HEK293 (cell line): ENCODE results near the gene KIAA1328.
A peak's percentile ranks its signal among the peaks of the same experiment; 100 is the strongest.

Experiments
- CTCF ChIA-PET: fragments of 350-600 bp; formaldehyde crosslinking; extraction: SDS; loops from one replicate; lab custom pipeline; 2021; ENCODE audit warnings: antibody characterized with exemption; lab: Yijun Ruan, JAX
- POLR2A ChIA-PET: fragments of 300-600 bp; formaldehyde crosslinking; extraction: SDS; loops from one replicate; lab custom pipeline; 2020; ENCODE audit warnings: antibody characterized with exemption, inconsistent platforms; lab: Yijun Ruan, JAX
- H3K27ac ChIP-seq: fragments of 200-500 bp; sonication (Bioruptor generic); 2 replicates; pipeline ENCODE4 v1.5.1; 2014; ENCODE audit warnings: low read depth, low read length, control low read depth, inconsistent platforms; ENCODE audit errors: extremely low read depth
- H3K36me3 ChIP-seq, 2 experiments: fragments of 200-500 bp in 1 of 2; sonication (Bioruptor generic) in 1 of 2; 1 replicate in 1 of 2; 2 replicates in 1 of 2; pipeline ENCODE4 v1.5.1; 2014 to 2017; ENCODE audit warnings: inconsistent platforms in 2 of 2, low read length in 2 of 2; ENCODE audit not compliant: control insufficient read depth in 2 of 2, insufficient read depth in 1 of 2
- H3K4me1 ChIP-seq: fragments of 200-500 bp; sonication (Bioruptor generic); 2 replicates; pipeline ENCODE4 v1.5.1; 2014; ENCODE audit warnings: mild to moderate bottlenecking, low read length, inconsistent platforms; ENCODE audit not compliant: control insufficient read depth, insufficient read depth
- H3K4me3 ChIP-seq: 2 replicates; pipeline ENCODE4 v1.5.1; 2011; ENCODE audit warnings: low read depth, mild to moderate bottlenecking, control low read depth, low read length, moderate library complexity
- H3K9me3 ChIP-seq: fragments of 200-500 bp; sonication (Bioruptor generic); 2 replicates; pipeline ENCODE4 v1.5.1; 2014; ENCODE audit warnings: low read depth, low read length, inconsistent platforms; ENCODE audit not compliant: control insufficient read depth, insufficient read depth
- EGR2 ChIP-seq: fragments of 450-650 bp; formaldehyde crosslinking; IDR thresholded peaks from 2 replicates; pipeline ENCODE4 v1.5.1; 2016; ENCODE audit warnings: low read depth, missing biosample characterization, missing genetic modification characterization
- KLF7 ChIP-seq: fragments of 450-650 bp; formaldehyde crosslinking; IDR thresholded peaks from 2 replicates; pipeline ENCODE4 v1.5.1; 2016; ENCODE audit warnings: missing biosample characterization, missing genetic modification characterization, borderline replicate concordance
- MYNN ChIP-seq: fragments of 450-650 bp; formaldehyde crosslinking; IDR thresholded peaks from 2 replicates; pipeline ENCODE4 v1.5.1; 2016; ENCODE audit warnings: missing biosample characterization, missing genetic modification characterization, borderline replicate concordance
- SCRT1 ChIP-seq: fragments of 450-650 bp; formaldehyde crosslinking; IDR thresholded peaks from 2 replicates; pipeline ENCODE4 v1.5.1; 2016; ENCODE audit warnings: missing biosample characterization, missing genetic modification characterization, borderline replicate concordance
- SCRT2 ChIP-seq: fragments of 450-650 bp; formaldehyde crosslinking; IDR thresholded peaks from 2 replicates; pipeline ENCODE4 v1.5.1; 2016; ENCODE audit warnings: missing biosample characterization, missing genetic modification characterization
- WT1 ChIP-seq: fragments of 450-650 bp; formaldehyde crosslinking; IDR thresholded peaks from 2 replicates; pipeline ENCODE4 v1.5.1; 2016; ENCODE audit warnings: missing biosample characterization, missing genetic modification characterization
- ZNF621 ChIP-seq: fragments of 450-650 bp; formaldehyde crosslinking; IDR thresholded peaks from 2 replicates; pipeline ENCODE4 v1.5.1; 2017; ENCODE audit warnings: missing biosample characterization, missing genetic modification characterization
- ZNF677 ChIP-seq: fragments of 450-650 bp; IDR thresholded peaks from 2 replicates; pipeline ENCODE4 v1.5.0; 2018; ENCODE audit warnings: missing biosample characterization, mild to moderate bottlenecking, missing genetic modification characterization, moderate library complexity
- ZNF707 ChIP-seq: fragments of 450-650 bp; formaldehyde crosslinking; IDR thresholded peaks from 2 replicates; pipeline ENCODE4 v1.5.1; 2016; ENCODE audit warnings: missing biosample characterization, missing genetic modification characterization
- ZNF777 ChIP-seq: fragments of 450-650 bp; formaldehyde crosslinking; IDR thresholded peaks from 2 replicates; pipeline ENCODE4 v1.5.1; 2017; ENCODE audit warnings: missing biosample characterization, missing genetic modification characterization, borderline replicate concordance
- TF ChIP-seq, protein P1 (sequence below): fragments of 450-650 bp; formaldehyde crosslinking; IDR thresholded peaks from 2 replicates; pipeline ENCODE4 v1.5.1; 2017; ENCODE audit warnings: missing biosample characterization, missing genetic modification characterization
- TF ChIP-seq, protein P2 (sequence below): fragments of 450-650 bp; formaldehyde crosslinking; IDR thresholded peaks from 2 replicates; pipeline ENCODE4 v1.5.1; 2016; ENCODE audit warnings: missing biosample characterization, missing genetic modification characterization, low read depth
- TF ChIP-seq, protein P3 (sequence below): fragments of 450-650 bp; formaldehyde crosslinking; IDR thresholded peaks from 2 replicates; pipeline ENCODE4 v1.5.0; 2017; ENCODE audit warnings: missing biosample characterization, missing genetic modification characterization, borderline replicate concordance
- TF ChIP-seq, protein P4 (sequence below): fragments of 450-650 bp; formaldehyde crosslinking; IDR thresholded peaks from 2 replicates; pipeline ENCODE4 v1.5.1; 2016; ENCODE audit warnings: missing biosample characterization, missing genetic modification characterization

KIAA1328 gene

DNA sequence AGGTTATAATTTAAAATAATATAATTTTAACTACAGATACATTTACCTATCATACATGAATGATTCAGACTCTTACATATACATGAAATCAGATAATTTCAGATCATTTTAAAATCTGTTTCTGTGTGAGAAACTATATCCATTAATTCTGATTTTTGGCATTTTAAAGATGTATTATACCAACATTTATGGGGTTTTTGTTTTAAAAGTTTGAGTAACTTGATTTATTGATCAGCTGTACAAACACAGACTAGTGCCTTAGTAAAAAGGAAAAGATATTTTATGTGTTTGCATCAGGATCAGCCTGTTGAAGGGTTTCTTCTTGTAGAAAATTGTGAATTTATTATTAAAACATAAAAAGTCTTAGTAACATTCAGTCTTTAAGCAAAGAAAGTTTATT lies 59.9 kb downstream of the KIAA1328 start:
- no peak overlapping the region for H3K4me3 ChIP-seq

DNA sequence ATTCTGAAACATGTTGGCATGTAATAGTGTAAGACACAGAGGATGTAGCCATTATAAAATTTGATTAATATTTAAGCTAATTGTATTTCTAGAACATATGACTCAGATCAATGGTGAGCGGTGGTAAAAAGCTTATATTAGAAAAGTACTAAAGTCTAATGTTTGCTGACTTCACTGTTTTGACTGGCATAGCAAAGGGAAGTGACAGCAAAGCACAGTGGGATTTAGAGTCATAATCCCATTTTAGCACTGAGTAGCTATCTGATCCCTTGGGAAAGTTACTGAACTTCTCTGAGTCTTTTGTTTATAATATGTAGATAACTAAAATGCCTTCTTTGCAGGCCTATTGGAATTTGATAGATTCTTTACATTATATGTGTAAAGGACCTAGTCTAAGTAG lies 60.4 kb downstream of the KIAA1328 start:
- TF ChIP-seq MYNN (tag by site-specific recombination) (no peak), ZNF777 (tag by site-specific recombination) (no peak), KLF7 (tag by site-specific recombination) (no peak), WT1 (tag by site-specific recombination) (no peak), ZNF707 (no peak)
- no peaks in the 10 kb centered on the region for H3K9me3 ChIP-seq
- H3K36me3 ChIP-seq, result no peaks in the 10 kb centered on the region
- POLR2A ChIA-PET, result no interaction called here
- no peaks in the 10 kb centered on the region for H3K4me1 ChIP-seq
- H3K4me3 ChIP-seq, result no peak overlapping the region
- H3K27ac ChIP-seq, result no peak overlapping the region
- CTCF ChIA-PET, result no interaction called here

More for the DNA sequence above, 59.9 kb downstream of the KIAA1328 start:
- CTCF ChIA-PET, result no interaction called here
- Histone ChIP-seq H3K27ac (no peak overlapping the region), H3K9me3 (no peaks in the 10 kb centered on the region), H3K4me1 (no peaks in the 10 kb centered on the region), H3K36me3 (no peaks in the 10 kb centered on the region)
- TF ChIP-seq, protein P1, sequence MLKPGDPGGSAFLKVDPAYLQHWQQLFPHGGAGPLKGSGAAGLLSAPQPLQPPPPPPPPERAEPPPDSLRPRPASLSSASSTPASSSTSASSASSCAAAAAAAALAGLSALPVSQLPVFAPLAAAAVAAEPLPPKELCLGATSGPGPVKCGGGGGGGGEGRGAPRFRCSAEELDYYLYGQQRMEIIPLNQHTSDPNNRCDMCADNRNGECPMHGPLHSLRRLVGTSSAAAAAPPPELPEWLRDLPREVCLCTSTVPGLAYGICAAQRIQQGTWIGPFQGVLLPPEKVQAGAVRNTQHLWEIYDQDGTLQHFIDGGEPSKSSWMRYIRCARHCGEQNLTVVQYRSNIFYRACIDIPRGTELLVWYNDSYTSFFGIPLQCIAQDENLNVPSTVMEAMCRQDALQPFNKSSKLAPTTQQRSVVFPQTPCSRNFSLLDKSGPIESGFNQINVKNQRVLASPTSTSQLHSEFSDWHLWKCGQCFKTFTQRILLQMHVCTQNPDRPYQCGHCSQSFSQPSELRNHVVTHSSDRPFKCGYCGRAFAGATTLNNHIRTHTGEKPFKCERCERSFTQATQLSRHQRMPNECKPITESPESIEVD (tag by site-specific recombination), result 0 out of 2 replicates have a peak, but pooled peaks have one; percentile 25
- no peak for TF ChIP-seq ZNF677 (tag by site-specific recombination)
- POLR2A ChIA-PET, result no interaction called here

DNA sequence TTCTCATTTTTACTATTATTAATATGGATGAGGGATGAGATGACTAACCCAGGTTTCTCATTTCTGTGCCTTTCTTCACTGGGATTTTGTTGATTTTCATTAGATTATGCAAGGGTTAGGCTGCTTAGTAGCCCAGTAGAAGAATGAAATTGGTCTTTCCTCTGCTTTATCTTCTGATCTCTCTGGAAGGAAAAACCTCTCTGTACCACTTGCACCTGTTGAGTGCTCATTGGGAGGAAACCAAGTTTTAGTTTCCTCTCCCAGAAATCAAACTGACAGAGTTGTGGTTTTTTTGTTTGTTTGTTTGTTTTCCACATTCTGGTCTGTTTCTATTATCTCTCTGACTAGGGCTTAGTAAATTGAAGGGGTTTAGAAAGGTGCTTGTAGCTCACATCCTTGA lies 60.8 kb downstream of the KIAA1328 start:
- TF ChIP-seq SCRT2 (tag by site-specific recombination) (peak; percentile 67), SCRT1 (peak; percentile 66; the same call in 1 of the 2 replicates)
- TF ChIP-seq, protein P2, sequence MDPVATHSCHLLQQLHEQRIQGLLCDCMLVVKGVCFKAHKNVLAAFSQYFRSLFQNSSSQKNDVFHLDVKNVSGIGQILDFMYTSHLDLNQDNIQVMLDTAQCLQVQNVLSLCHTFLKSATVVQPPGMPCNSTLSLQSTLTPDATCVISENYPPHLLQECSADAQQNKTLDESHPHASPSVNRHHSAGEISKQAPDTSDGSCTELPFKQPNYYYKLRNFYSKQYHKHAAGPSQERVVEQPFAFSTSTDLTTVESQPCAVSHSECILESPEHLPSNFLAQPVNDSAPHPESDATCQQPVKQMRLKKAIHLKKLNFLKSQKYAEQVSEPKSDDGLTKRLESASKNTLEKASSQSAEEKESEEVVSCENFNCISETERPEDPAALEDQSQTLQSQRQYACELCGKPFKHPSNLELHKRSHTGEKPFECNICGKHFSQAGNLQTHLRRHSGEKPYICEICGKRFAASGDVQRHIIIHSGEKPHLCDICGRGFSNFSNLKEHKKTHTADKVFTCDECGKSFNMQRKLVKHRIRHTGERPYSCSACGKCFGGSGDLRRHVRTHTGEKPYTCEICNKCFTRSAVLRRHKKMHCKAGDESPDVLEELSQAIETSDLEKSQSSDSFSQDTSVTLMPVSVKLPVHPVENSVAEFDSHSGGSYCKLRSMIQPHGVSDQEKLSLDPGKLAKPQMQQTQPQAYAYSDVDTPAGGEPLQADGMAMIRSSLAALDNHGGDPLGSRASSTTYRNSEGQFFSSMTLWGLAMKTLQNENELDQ (tag by site-specific recombination), result no peak
- ChIA-PET CTCF (interaction anchor here (0.7 kb wide), 1 partner anchor 78 kb away, joined by 3 read pairs; no protein-coding TSS in a partner anchor), POLR2A (no interaction called here)
- H3K4me3 ChIP-seq, result no peak overlapping the region
- no peaks in the 10 kb centered on the region for H3K36me3 ChIP-seq
- H3K9me3 ChIP-seq, result no peaks in the 10 kb centered on the region
- no peak overlapping the region for H3K27ac ChIP-seq
- H3K4me1 ChIP-seq, result no peaks in the 10 kb centered on the region

DNA sequence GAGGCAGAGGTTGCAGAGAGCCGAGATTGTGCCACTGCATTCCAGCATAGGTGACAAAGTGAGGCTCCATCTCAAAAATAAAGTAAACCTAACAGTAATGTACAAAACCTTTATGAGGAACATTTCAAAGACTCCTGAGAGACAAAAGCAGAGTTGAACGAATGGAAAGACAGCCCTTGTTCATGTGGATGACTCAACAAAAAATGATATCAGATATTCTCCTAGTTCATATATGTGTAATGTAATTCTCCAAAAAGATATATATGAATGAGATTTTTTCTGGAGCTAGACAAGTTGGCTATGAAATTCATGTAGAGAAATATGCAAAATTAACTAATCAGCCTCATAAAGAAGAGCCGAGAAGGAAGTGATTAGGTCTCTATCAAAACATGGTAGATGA lies 61.7 kb downstream of the KIAA1328 start:
- TF ChIP-seq, protein P3, sequence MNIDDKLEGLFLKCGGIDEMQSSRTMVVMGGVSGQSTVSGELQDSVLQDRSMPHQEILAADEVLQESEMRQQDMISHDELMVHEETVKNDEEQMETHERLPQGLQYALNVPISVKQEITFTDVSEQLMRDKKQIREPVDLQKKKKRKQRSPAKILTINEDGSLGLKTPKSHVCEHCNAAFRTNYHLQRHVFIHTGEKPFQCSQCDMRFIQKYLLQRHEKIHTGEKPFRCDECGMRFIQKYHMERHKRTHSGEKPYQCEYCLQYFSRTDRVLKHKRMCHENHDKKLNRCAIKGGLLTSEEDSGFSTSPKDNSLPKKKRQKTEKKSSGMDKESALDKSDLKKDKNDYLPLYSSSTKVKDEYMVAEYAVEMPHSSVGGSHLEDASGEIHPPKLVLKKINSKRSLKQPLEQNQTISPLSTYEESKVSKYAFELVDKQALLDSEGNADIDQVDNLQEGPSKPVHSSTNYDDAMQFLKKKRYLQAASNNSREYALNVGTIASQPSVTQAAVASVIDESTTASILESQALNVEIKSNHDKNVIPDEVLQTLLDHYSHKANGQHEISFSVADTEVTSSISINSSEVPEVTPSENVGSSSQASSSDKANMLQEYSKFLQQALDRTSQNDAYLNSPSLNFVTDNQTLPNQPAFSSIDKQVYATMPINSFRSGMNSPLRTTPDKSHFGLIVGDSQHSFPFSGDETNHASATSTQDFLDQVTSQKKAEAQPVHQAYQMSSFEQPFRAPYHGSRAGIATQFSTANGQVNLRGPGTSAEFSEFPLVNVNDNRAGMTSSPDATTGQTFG (tag by site-specific recombination), result no peak
- TF ChIP-seq, protein P4, sequence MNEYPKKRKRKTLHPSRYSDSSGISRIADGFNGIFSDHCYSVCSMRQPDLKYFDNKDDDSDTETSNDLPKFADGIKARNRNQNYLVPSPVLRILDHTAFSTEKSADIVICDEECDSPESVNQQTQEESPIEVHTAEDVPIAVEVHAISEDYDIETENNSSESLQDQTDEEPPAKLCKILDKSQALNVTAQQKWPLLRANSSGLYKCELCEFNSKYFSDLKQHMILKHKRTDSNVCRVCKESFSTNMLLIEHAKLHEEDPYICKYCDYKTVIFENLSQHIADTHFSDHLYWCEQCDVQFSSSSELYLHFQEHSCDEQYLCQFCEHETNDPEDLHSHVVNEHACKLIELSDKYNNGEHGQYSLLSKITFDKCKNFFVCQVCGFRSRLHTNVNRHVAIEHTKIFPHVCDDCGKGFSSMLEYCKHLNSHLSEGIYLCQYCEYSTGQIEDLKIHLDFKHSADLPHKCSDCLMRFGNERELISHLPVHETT (tag by site-specific recombination), result no peak
- TF ChIP-seq EGR2 (tag by site-specific recombination) (no peak), ZNF621 (tag by site-specific recombination) (no peak)
- no peaks in the 10 kb centered on the region for H3K36me3 ChIP-seq
- H3K27ac ChIP-seq, result no peak overlapping the region
- H3K4me1 ChIP-seq, result no peaks in the 10 kb centered on the region
- H3K9me3 ChIP-seq, result no peaks in the 10 kb centered on the region
- ChIA-PET POLR2A (no interaction called here), CTCF (no interaction called here)
- no peak overlapping the region for H3K4me3 ChIP-seq
